ENCODE results near the gene ECI1.

DNA sequence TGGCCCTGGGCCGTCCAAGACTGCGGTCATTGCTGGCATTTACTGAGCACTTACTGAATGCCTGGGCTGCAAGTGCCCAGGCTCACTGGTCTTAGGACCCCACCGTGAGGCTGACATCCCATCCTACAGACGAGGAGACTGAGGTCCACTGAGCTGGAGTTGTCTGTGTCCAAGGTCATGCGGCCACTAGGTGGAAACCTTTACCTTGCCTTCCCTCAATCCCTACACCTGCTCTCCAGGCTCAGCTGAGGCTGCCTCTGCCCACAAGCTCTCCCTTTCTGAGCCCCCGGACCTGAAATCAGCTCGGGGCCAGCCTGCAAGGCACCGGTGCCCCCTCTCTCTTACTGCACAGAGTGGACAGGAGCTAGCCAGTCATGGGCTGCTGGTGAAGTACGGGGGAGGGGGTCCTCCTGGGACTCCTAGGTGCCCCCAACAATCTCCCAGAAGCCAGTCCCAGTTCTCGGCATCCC lies 56.5 kb downstream of the ECI1 start:
- TF ChIP-seq, protein P1, sequence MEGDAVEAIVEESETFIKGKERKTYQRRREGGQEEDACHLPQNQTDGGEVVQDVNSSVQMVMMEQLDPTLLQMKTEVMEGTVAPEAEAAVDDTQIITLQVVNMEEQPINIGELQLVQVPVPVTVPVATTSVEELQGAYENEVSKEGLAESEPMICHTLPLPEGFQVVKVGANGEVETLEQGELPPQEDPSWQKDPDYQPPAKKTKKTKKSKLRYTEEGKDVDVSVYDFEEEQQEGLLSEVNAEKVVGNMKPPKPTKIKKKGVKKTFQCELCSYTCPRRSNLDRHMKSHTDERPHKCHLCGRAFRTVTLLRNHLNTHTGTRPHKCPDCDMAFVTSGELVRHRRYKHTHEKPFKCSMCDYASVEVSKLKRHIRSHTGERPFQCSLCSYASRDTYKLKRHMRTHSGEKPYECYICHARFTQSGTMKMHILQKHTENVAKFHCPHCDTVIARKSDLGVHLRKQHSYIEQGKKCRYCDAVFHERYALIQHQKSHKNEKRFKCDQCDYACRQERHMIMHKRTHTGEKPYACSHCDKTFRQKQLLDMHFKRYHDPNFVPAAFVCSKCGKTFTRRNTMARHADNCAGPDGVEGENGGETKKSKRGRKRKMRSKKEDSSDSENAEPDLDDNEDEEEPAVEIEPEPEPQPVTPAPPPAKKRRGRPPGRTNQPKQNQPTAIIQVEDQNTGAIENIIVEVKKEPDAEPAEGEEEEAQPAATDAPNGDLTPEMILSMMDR (IDR thresholded peaks at IDR 0.05 in 4 of 5, conservative IDR thresholded peaks at IDR 0.05 in 1 of 5): peak in 4 of 5 experiments; percentile 51 to 66 (median 58)
- TF ChIP-seq POLR2A (IDR thresholded peaks at IDR 0.05): no peak

Data from gastrocnemius medialis (tissue), 4 donors.